Vagina (tissue), 2 donors: ENCODE data around the gene SUSD6.

ENCODE experiments used
- CTCF ChIP-seq, 3 experiments: fragments of 450-650 bp in 2 of 3; fragments of 200-600 bp in 1 of 3; sonication (generic) in 1 of 3; IDR thresholded peaks; one replicate each; pipeline ENCODE4 v1.5.1; 2017 to 2019; ENCODE audit warnings: antibody characterized with exemption in 3 of 3, mild to moderate bottlenecking in 2 of 3, moderate library complexity in 2 of 3
- POLR2A ChIP-seq, 2 donors: fragments of 450-650 bp; IDR thresholded peaks; one replicate each; pipeline ENCODE4 v1.6.1; 2017; ENCODE audit warnings: antibody characterized with exemption in 2 of 2, mild to moderate bottlenecking in 2 of 2, moderate library complexity in 2 of 2
- POLR2AphosphoS5 ChIP-seq, 2 donors: sonication (generic); formaldehyde crosslinking; IDR thresholded peaks; one replicate each; pipeline ENCODE4 v1.9.0; 2017; ENCODE audit warnings: antibody characterized with exemption in 2 of 2, mild to moderate bottlenecking in 2 of 2, low read depth in 1 of 2; ENCODE audit not compliant: insufficient read depth in 1 of 2

- TF ChIP-seq POLR2AphosphoS5 (IDR thresholded peaks at IDR 0.05; ENCODE audit: insufficient read depth in 1 of 2, low read depth in 1 of 2) (peak in 1 of 2 donors; percentile 28), CTCF (IDR thresholded peaks at IDR 0.05) (no peak), POLR2A (IDR thresholded peaks at IDR 0.05) (no peak)
These were observed 144.4 kb downstream of the SUSD6 start for GRCh38 chr14:69755784-69756183.
